GM19372 (cell line): ENCODE measurements around the gene CXXC1.
"Not testable (repeated sequence)": the region's sequence is repeated elsewhere in the genome, so short reads cannot be mapped to it uniquely, and the experiment has no call there.

Source experiments
- ATAC-seq: cut with Tn5 transposase; IDR thresholded peaks from one replicate; pipeline ENCODE4 v1.9.1; 2021; ENCODE audit warnings: mild to moderate bottlenecking, low read depth, moderate library complexity; ENCODE audit not compliant: unreplicated experiment

The CXXC1 gene

DNA sequence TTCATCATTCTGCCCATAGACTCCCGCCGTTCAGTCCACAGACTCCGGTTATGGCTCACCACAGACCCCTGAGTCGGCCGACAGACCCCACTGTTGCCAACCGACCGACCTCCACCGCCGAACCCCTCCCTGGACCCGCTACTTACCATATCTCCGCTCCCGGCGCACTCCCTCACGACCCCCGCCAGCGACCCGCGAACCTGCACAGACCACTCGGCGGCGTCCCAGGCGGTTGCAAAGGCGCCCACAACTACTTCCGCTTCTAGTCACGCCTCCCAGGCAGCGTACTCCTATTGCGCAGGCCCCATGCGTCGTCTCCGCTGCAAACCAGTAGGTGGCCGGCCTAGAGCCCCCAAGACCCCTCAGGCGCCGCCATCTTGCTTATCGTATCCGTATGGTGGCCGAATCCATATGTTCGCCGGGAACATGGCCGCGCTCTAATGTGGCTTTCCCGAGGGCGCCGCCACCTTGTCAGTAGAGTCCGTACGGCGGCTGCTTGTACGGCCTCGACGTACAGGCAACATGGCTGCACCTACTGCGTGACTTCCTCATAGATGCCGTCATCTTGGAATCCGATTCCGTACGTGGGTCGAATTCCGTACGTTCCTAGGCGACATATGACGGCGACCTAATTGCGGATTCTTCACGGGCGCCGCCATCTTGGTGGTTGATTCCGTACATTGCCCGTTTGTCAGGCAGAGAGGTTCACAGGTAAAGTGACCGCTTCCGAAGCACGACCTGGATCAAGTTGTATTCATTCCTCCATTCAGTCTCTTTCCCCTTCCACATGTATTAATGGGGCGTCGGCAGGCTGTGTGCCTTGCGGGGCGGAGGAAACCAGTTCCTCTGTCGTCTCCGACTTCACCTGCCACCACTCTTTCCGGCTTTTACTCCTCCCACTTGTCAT is at the start of gene CXXC1:
TSS of gene CXXC1 (minus strand) at position 252 of the 907 bp plus-strand sequence. CDS start at position 149, 103 bp downstream.
- peak; percentile 89 for ATAC-seq

GRCh38 chr18:50334546-50335152 is 47.2 kb upstream of the CXXC1 start:
- no peak for ATAC-seq

DNA sequence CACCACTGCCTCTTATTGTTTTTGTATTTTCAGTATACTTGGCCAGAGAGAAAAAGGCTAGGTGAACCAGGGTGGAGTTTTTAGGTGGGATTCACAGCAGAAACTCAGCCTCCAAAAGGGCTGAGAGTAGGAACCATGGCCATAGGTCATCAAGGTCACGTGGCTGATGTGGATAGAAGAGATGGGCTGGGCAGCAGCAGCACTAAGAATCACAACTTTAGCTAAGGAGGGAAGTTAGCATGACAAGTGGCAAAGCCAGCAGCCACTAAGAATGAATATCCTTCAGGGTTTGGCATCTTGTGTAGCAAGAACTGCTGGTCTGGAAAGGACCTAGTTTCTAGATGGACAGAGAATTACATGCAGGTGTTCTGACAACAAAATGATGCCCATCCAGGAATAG is 44.2 kb upstream of the CXXC1 start:
- no peak for ATAC-seq

GRCh38 chr18:50330176-50330575 is 42.7 kb upstream of the CXXC1 start:
- ATAC-seq = no peak

DNA sequence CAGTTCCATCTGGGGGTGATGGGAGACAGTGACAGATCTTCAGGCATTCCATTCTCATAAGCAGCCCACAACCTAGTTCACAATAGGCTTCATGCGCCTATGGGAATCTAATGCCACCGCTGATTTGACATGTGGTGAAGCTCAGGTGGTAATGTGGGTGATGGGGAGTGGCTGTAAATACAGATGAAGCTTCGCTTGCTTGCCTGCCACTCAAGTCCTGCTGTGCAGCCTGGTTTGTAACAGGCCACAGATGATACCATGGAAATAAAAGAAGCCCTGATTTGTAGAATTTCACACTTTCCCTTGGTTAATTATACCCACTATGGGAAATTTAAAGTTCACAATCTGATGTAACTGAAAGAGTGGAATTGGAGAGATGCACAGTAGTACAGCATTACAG is 40.5 kb upstream of the CXXC1 start:
- no peak for ATAC-seq

- no peak for ATAC-seq
Observed at GRCh38 chr18:50320719-50321118, 33.2 kb upstream of the CXXC1 start.

DNA sequence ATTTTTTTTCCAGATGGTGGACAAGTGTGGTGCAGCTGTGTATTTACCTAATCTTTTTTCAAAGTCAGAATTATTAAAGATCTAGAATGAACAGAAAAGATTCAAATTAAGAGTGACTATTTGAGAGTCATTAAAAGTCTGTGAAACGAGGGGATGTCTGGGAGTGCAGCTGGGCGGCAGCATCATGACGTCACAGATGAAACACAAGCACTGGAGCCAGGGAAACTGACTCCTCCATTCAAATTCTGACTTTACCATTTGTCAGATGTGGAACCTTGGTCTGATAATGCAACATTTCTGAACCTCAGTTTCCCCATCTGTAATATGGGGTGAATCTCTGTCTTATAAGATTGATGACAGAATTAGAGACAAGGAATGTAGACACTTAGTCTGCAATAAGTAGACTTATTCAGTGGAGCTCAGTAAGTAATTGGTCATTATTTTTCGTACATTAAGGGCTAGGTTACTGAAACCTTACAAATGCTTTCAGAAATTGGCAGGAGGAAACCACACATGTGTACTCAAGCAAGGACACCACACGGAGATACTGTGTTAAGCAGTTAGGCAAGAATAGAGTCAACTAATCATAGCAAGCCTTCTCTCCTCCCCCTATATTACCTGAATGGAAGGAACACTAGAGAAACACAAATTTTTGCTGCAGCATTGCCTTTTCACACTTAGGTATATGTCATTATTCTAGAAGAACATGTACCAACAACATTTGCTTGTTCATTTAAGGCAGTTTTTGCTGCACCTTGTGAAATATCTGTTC is 27.8 kb upstream of the CXXC1 start:
- ATAC-seq = peak; percentile 64

GRCh38 chr18:50313873-50314460 is 26.5 kb upstream of the CXXC1 start:
- ATAC-seq = no peak

DNA sequence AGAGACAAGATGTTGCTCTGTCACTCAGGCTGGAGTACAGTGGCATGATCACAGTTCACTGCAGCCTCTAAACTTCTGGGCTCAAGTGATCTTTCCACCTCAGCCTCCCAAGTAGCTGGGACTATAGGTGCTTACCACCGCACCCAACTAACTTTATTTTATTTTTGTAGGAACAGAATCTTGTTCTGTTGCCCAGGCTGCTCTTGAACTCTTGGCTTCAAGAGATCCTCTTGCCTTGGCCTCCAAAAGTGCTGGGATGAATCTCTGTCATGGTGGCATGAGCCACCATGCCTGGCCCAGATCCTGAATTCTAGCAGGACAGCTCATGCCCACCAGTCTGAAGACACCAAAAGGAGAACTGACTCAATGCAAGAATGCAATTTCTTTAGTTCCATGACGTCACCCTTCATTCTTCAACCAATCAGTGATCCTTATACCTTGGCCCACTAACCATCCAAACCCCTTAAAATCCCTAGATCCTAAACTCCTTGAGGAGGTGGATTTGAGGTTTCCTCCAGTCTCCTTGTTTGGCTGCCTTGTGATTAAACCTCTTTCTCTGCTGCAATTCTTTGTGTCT is 25.6 kb upstream of the CXXC1 start:
- peak; percentile 14 for ATAC-seq

GRCh38 chr18:50312296-50313030 is 25.0 kb upstream of the CXXC1 start:
- peak; percentile 69 for ATAC-seq

GRCh38 chr18:50311650-50312049 is 24.2 kb upstream of the CXXC1 start:
- ATAC-seq = no peak

- no peak for ATAC-seq
Observed at GRCh38 chr18:50310080-50310479, 22.6 kb upstream of the CXXC1 start.

DNA sequence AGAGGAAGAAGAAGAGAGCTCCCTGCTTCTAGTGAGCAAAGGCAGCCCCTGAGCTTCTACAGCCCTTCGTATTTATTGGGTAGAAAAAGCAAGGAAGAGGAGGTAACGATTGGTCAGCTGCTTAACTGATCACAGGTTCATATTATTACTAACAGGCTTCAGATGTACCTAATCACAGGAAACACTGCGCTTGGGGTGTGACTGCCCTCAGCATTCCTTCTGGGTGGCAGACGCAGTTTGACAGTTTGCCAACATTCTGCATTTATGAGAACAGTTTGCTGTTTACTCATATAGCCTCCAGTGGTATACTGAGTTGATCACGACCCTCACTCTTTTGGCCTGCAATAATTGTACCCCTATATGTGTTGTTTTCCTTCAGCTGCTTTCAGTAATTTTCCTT is 21.4 kb upstream of the CXXC1 start:
- not testable (repeated sequence) for ATAC-seq

GRCh38 chr18:50307738-50308470 is 20.4 kb upstream of the CXXC1 start:
- peak; percentile 93 for ATAC-seq

- no peak for ATAC-seq
Observed at GRCh38 chr18:50307400-50307737, 19.9 kb upstream of the CXXC1 start.

GRCh38 chr18:50306944-50307343 is 19.5 kb upstream of the CXXC1 start:
- ATAC-seq = no peak

GRCh38 chr18:50301074-50301473 is 13.6 kb upstream of the CXXC1 start:
- ATAC-seq = no peak

GRCh38 chr18:50299626-50300388 is 12.3 kb upstream of the CXXC1 start:
- no peak for ATAC-seq
